ENCODE data around the gene TBKBP1. TPM values are rescaled to one million over a fixed set of nuclear protein-coding genes. Genes with fewer than 3 reads are reported as not detected.

Gene TBKBP1
- total RNA-seq, 1 donor from 2014 or later = 13.8 TPM

GRCh38 chr17:47650525-47651522 is 43.1 kb upstream of the TBKBP1 start:
- H3K27me3 ChIP-seq = no peaks in the 10 kb centered on the region
- peaks cover 49% of the 10 kb centered on the region for H3K4me1 ChIP-seq
- peak; percentile 97 for DNase-seq (ENCODE audit: extremely low spot score in 2 of 2)
- no peaks in the 10 kb centered on the region for H3K9me3 ChIP-seq
- peaks cover 0 to 42% of the 10 kb centered on the region in 2 donors for H3K36me3 ChIP-seq
- peak; percentile 41 to 44 for TF ChIP-seq POLR2AphosphoS5 (IDR thresholded peaks at IDR 0.05; ENCODE audit: insufficient read depth in 1 of 2, low read depth in 1 of 2)
- no peak for TF ChIP-seq POLR2A (IDR thresholded peaks at IDR 0.05)
- no peak for TF ChIP-seq CTCF (IDR thresholded peaks at IDR 0.05)
- peak overlapping the region; percentile 94 for H3K27ac ChIP-seq
- peak overlapping the region; percentile 85 to 98 for H3K4me3 ChIP-seq
- intact Hi-C loops (cut with DNase I) = no loop called here

- TF ChIP-seq POLR2AphosphoS5 (IDR thresholded peaks at IDR 0.05; ENCODE audit: insufficient read depth in 1 of 2, low read depth in 1 of 2) (no peak), CTCF (IDR thresholded peaks at IDR 0.05) (no peak), POLR2A (IDR thresholded peaks at IDR 0.05) (no peak)
- Histone ChIP-seq H3K27ac (no peak overlapping the region), H3K4me3 (no peak overlapping the region), H3K36me3 (peaks cover 0 to 49% of the 10 kb centered on the region in 2 donors), H3K4me1 (peaks cover 49% of the 10 kb centered on the region), H3K27me3 (no peaks in the 10 kb centered on the region), H3K9me3 (no peaks in the 10 kb centered on the region)
- DNase-seq (ENCODE audit: extremely low spot score in 2 of 2) = no peak
- intact Hi-C loops (cut with DNase I) = no loop called here
Measured at GRCh38 chr17:47651704-47652103, 42.3 kb upstream of the TBKBP1 start.

- H3K4me3 ChIP-seq = no peak overlapping the region
- DNase-seq (ENCODE audit: extremely low spot score in 2 of 2) = no peak
- peaks cover 0 to 57% of the 10 kb centered on the region in 2 donors for H3K36me3 ChIP-seq
- no peak for TF ChIP-seq POLR2A (IDR thresholded peaks at IDR 0.05)
- TF ChIP-seq CTCF (IDR thresholded peaks at IDR 0.05) = no peak
- no peak for TF ChIP-seq POLR2AphosphoS5 (IDR thresholded peaks at IDR 0.05; ENCODE audit: insufficient read depth in 1 of 2, low read depth in 1 of 2)
- no peaks in the 10 kb centered on the region for H3K9me3 ChIP-seq
- H3K27me3 ChIP-seq = no peaks in the 10 kb centered on the region
- H3K4me1 ChIP-seq = peaks cover 49% of the 10 kb centered on the region
- intact Hi-C loops (cut with DNase I) = no loop called here
- no peak overlapping the region for H3K27ac ChIP-seq
Measured at GRCh38 chr17:47652570-47652969, 41.4 kb upstream of the TBKBP1 start.

- Histone ChIP-seq H3K4me3 (no peak overlapping the region), H3K27me3 (no peaks in the 10 kb centered on the region), H3K36me3 (peaks cover 0 to 66% of the 10 kb centered on the region in 2 donors), H3K4me1 (peaks cover 43% of the 10 kb centered on the region), H3K9me3 (no peaks in the 10 kb centered on the region), H3K27ac (no peak overlapping the region)
- TF ChIP-seq CTCF (IDR thresholded peaks at IDR 0.05) (no peak), POLR2A (IDR thresholded peaks at IDR 0.05) (no peak), POLR2AphosphoS5 (IDR thresholded peaks at IDR 0.05; ENCODE audit: insufficient read depth in 1 of 2, low read depth in 1 of 2) (no peak)
- intact Hi-C loops (cut with DNase I) = no loop called here
- DNase-seq (ENCODE audit: extremely low spot score in 2 of 2) = no peak
Measured at GRCh38 chr17:47653442-47653841, 40.5 kb upstream of the TBKBP1 start.

- Histone ChIP-seq H3K9me3 (no peaks in the 10 kb centered on the region), H3K27me3 (no peaks in the 10 kb centered on the region), H3K4me3 (no peak overlapping the region), H3K36me3 (peaks cover 0 to 82% of the 10 kb centered on the region in 2 donors), H3K27ac (no peak overlapping the region), H3K4me1 (peaks cover 38% of the 10 kb centered on the region)
- no peak for TF ChIP-seq POLR2AphosphoS5 (IDR thresholded peaks at IDR 0.05; ENCODE audit: insufficient read depth in 1 of 2, low read depth in 1 of 2)
- TF ChIP-seq CTCF (IDR thresholded peaks at IDR 0.05) = no peak
- intact Hi-C loops (cut with DNase I) = no loop called here
- no peak for DNase-seq (ENCODE audit: extremely low spot score in 2 of 2)
Measured at GRCh38 chr17:47654991-47655390, 39.0 kb upstream of the TBKBP1 start.

All from vagina (tissue), 2 donors.